GM19438 (cell line): Measurements from ENCODE around the gene CPAMD8.
A peak's percentile ranks its signal among the peaks of the same experiment; 100 is the strongest.

Experiments
- ATAC-seq: cut with Tn5 transposase; IDR thresholded peaks from one replicate; pipeline ENCODE4 v1.9.1; 2021; ENCODE audit warnings: low read depth; ENCODE audit not compliant: unreplicated experiment

Gene CPAMD8

DNA sequence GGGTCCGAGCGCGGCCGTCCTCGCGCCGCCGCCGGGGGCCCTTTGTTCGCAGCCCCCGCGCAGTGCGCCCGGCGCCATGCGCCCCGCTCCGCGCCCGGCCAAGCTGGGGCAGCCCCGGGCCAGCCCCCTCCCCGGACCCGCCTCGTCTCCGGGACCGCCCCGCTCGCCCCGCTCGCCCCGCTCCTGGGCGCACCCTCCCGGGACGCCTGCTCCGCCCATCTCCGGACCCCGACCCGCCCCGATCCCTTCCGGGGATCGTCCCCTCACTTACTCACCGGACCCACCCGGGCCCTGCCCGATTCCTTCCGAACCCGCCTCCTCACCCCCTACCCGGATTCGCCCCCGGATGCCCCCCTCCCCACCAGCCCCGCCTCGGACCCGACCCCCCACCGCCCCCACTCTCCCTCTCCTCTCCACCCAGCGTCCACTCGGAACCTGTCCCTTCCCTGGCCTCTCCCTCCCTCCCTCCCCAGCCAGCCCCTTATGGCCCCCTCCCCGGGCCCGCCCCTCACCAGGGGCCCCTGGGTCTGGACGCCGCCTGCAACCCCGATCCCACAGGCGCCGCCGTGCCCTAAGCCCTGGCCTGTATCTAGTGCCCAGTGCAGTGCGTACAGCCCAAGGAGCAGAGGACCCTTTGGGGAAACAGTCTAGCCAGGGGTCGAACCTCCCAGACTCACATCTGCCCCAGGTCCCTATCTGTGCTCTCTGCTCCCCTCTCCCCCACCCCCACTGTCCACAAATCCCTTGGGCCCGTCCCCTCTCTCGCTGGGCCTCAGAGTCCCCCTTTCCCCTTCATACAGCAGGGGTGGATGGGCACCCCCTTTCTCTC is at the start of gene CPAMD8:
Gene CPAMD8 (minus strand): TSS at position 105 of the 829 bp plus-strand sequence. CDS start 168 bp downstream, outside the sequence.
- no peak for ATAC-seq

DNA sequence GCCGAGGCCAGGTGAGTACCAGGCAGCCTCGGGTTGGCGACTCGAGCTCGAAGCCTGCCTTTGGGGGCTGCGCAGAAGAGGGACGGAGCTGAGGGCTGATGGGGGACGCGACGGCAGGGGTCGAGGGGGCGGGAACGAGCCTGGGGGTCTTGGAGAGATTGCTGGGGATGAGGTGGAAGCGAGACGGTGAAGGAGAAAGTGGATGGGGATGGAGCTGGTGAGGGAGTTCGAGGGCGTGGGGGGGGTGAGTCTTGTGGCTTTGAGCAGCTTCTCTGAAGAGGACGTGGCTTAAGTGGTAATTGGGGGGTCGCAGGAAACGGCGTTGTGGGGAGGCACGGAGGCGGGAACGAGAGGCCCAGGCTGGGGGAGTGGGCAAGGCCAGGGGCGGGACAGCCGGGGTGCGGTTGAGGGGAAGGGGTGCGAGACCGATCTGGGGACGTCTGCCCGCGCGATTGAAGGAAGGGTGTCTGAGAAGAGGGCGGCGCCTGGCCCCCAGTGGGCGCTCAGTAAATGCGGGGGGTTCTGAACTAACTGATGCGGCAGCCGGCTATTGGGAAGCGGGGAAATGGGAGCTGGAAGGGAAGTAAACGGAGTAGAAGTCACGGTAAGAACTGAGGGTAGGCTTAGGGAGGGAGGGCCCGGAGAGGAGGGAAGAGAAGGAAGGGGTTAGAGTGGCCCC is 49.4 kb upstream of the CPAMD8 start:
- ATAC-seq, result no peak

DNA sequence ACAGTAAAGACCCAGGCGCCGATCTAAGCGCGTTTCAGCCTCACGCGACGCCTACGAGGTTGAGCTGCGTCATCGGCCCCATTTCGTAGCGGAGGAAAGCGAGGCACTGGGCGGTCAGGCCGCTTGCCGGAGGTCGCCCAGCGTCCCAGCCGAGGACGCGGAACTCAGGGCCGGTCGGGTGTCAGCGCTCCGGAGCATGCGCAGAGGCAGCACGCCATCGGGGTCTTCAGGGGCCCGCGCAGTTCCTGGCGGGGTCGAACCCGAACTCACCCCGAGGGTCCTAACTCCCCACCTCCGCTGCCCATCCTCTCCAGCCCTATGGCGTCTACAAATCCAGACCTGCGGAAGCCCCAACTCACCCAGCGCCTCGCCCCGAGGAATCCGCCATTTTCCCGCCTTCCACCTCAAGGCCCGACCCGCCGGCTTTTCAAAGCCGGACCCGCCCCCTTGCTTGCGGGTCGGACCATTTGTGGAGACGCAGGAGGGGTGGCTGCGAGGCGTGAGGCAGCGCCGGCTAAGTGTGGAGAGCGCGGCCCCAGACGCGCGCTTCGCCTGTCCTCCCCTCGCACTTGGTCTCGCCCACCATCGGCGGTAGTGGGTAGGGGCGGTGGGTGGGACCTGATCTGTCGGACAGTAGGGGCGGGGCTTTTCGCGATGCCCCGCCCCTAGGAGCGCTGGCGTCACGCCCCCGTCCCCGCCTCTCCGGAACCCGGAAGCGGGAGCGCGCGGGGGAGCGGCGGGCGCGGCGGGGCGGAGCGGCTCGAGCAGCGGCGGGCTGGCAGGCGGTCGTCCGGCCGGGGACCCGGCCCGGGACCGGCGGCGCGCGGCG is 48.6 kb upstream of the CPAMD8 start, which contains the start of the genes HAUS8 and MYO9B:
Gene HAUS8 (minus strand): TSS at position 418 of the 829 bp plus-strand sequence. CDS start 30 bp downstream, at position 388.
Gene MYO9B (plus strand): TSS at position 743 of the 829 bp plus-strand sequence. CDS start 25,941 bp downstream, outside the sequence.
- ATAC-seq, result peak; percentile 68

DNA sequence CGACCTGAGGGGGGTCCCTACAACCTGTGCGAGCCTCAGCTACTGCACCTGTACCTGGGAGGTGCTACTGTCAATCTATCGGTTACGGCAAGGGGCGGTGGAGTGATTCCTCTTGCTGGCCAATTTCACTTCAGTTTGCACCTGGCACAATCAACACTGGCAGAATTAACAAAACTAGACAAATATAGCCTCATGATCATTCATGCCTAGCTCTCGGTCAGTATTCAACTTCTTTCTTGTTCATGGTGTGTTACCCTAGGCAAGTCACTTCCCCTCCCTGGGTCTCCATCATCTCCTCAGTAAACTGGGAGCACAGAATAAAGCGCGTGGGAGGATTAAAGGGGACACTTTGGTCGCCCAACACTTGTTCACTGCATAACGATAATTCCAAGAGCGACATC is 48.0 kb upstream of the CPAMD8 start:
- peak; percentile 2 for ATAC-seq

DNA sequence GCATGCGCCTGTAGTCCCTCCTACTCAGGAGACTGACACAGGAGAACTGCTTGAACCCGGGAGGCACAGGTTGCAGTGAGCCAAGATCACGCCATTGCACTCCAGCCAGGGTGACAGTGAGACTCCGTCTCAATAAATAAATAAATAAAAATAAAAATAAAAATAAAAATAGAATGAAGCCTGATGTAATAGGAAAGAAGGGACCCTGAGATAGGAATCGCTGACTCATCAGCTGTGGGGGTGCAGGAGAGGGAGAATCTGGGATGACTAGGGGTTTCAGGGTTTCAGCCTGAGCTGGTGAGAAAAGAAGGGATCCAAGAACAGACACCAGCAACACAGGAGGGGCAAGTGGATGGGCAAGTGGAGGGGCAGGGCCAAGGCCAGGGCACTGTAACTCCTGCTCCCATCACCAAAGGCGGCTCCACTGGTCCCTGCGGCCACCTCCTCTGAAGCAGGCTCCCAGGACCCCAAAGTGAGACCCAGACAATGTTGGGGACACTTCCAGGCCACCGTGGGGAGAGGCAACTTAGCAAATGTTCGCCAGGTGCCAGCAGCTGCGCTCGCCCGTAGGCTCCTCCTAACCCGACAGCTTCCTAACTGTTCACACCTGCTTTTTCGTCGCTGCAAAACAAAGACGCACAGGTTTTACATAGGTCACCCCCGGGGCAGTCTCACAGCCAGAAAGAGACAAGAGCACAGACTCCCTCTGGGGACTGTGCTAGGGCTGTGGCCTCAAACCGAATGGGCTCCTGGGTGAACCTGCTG is 47.4 kb upstream of the CPAMD8 start:
- no peak for ATAC-seq

DNA sequence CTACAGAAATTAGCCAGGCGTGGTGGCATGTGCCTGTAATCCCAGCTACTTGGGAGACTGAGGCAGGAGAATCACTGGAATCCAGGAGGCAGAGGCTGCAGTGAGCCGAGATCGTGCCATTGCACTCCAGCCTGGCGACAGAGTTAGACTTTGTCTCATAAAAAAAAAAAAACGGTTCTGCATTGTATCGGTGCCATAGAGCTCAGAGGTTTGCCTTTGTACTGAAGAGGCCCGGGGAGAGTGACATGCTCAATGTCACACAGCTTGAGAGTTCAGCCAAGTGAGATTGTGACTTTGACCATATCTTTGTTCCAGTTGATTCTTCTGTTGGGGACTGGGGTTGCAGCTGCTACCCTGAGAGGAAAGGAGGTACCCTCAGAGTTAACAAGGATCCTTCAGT is 44.3 kb upstream of the CPAMD8 start:
- no peak for ATAC-seq

DNA sequence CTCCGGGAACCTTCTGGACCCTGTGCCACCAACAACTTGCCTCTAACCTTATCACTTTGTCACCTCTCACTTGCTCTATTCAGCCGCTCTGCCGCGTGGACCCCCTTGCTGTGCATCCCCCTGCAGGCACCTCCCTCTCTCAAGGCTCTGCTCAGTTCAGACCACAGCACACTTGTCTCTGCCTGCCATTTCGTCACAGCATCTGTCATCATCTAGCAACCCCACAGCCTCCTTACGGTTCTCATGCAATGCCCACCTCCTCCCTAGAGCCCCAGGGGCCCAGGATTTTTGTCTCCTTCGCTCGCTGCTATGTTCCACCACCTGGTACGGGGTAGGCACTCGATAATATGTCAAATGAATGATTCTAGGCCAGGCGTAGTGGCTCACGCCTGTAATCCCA is 43.8 kb upstream of the CPAMD8 start:
- ATAC-seq, result no peak

DNA sequence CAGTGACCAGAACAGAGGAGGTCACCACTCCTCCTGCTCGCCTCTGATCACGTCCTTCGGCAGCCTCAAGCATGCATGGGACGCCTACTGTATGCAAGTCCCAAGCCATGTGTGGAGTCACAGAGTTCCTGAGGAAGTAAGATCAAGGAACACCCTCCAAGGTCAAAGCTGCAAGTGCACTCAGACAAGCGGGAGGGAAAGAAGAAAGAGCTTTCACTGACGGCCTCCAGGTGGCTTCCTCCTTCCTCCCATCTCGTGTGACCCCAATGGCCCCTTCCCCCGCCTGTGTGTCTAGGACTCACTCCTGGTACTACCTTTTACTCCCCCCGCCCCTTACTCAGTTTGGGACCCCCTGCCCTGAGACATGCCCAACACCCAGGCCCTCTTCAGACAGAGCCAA is 42.6 kb upstream of the CPAMD8 start:
- no peak for ATAC-seq

DNA sequence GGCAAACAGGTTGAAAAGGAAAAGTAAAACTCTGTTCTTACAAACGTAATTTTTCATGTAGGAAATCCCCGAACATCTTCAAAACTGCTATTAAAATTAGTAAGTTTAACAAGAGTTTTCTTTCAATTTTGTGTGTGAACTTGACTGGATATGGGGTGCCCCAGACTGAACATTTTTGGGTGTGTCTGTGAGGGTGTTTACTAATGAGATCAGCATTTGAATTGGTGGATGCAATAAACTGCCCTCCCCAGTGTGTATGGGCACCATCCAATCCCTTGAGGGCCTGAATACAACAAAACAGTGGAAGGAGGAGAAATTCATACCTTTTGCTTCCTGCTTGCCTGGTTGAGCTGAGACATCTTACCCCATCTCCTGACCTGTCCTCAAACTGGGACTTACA is 36.8 kb upstream of the CPAMD8 start:
- no peak for ATAC-seq

DNA sequence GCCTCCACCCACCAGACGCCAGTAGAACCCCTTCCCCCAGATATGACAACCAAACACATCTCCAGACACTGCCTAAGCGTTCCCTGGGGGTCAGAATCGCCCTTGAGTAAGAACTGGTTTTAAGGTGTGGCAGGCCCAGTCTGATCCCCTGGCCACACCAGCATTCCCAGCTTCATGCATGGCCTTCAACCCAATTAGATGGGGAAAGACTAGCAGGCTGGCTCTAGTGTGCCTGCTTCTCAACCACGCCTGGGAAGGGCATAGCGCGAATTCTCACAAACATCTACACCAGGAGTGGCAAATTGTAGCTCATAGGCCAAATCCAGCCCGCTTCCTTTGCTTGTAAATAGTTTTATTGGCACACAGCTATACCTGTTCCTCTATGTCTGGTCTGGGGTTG is 35.1 kb upstream of the CPAMD8 start:
- ATAC-seq, result no peak

DNA sequence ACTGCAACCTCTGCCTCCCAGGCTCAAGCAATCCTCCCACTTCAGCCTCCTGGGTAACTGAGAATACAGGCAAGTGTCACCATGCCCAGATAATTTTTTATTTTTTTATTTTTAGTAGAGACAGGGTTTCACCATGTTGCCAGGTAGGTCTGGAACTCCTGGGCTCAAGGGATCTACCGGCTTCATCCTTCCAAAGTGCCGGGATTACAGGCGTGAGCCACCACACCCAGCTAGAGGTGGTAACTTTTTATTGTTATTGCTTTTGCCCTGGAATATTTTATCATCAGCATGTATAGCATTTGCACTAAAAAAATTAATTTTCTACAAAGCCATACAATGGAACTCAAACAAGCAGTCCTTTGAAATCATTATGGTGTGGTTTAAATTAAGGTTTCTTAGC is 34.6 kb upstream of the CPAMD8 start:
- ATAC-seq, result no peak

DNA sequence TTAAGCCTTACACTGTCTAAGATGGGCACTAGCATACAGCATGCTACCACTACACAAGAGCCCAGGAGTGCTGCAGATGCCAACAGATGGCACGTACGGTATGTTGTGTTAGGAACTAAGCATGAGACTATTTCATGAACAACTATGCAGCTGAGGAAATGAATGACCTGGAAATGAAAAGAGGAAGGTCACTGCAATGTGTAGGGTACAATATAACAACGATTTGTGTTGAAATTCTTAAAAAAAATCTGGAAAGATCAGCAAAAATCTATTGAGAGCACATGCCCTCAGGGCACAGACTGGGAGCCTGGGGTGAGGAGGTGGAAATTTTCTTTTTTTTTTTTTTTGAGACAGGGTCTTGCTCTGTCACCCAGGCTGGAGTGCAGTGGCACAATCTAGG is 34.2 kb upstream of the CPAMD8 start:
- no peak for ATAC-seq

DNA sequence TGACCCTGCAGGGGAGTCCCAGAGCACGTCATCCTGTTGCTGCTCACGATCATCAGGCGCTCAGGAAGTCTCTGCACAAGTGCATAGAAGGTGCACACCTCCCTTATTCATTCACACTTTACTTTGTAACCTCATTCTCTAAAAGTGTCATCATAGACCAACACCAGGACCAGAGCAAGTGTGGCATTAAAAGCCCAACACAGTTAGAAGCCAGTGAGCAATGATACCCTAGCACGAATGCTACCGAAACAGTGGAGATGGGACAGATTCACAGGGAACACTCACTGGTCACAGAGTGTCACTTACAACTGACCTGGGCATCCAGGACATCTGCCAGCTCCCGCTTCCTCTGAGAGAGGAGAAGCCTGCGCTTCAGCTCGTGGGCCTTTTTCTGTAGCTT is 31.6 kb upstream of the CPAMD8 start:
- ATAC-seq, result no peak

DNA sequence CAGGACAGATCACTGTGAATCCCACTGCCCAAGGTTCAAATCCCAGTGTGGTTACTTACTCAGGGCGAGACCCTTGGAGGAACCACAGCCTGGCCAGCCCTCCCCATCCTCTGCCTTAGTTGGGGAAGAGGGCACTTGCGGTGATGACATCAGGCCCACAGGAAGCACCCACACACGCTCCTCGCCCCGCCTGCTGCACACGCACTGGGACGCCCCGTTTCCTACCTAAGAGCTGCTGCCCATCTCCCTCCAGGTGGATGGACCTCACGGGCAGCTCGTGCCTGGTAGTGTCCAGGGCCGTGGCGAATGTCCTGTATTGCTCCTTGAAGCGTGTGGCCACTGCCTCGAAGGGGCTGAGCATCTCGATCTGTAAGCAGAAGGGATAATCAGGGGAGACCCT is 29.0 kb upstream of the CPAMD8 start:
- no peak for ATAC-seq

DNA sequence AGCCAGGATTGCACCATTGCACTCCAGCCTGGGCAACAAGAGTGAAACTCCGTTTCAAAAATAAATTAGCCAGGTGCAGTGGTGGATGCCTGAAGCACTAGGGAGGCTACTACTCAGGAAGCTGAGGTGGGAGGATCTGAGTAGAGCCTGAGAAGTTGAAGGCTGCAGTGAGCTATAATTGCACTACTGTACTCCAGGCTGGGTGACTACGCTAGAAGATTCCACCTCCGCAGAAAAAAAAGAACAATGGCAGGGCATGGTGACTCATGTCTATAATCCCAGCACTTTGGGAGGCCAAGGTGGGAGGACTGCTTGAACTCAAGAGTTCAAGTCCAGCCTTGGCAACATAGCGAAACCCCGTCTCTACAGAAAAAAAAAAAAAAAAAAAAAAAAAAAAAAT is 28.1 kb upstream of the CPAMD8 start:
- ATAC-seq, result no peak

DNA sequence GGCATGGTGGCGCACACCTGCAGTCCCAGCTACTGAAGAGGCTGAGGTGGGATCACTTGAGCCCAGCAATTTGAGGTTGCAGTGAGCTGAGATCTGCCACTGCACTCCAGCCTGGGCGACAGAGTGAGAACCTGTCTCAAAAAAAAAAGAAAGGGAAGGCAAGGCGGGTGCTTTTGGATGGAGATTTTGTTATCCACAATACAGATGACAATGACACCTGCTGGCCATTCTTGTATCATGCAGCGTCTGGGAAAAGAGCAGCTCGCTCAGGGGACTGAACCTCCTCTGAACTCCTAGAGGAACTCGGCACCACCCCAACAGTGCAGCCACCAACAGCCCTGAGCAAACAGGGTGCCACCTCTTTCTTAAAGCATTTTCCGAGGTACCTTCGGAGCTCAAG is 25.8 kb upstream of the CPAMD8 start:
- ATAC-seq, result no peak

DNA sequence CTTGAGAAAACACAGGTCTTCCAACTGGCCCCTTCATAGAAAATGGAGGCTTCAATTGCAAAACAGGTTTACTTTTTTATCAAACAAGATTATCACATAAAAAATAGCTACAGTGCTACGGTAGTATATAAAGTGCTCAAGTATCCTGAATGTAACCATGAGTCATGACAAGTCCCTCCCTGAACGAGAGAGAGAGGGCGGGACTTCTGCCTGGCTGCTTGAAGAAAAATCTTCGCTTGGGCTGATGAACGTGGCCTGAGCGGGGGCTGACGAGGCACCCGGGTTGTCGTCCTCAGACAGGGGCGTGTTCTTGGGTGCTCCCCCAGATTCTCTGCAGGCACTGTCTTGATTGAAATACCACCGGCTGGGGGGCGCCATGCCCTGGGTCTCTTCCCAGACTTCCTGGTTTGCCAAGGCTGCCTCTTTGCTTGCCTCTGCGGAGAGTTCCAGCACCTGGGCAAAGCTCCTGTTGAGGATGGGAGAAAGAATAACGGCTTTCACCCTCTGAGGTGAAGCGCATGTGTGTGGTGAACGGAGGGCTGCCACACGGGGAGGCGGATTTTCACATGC is 23.2 kb upstream of the CPAMD8 start:
- no peak for ATAC-seq

DNA sequence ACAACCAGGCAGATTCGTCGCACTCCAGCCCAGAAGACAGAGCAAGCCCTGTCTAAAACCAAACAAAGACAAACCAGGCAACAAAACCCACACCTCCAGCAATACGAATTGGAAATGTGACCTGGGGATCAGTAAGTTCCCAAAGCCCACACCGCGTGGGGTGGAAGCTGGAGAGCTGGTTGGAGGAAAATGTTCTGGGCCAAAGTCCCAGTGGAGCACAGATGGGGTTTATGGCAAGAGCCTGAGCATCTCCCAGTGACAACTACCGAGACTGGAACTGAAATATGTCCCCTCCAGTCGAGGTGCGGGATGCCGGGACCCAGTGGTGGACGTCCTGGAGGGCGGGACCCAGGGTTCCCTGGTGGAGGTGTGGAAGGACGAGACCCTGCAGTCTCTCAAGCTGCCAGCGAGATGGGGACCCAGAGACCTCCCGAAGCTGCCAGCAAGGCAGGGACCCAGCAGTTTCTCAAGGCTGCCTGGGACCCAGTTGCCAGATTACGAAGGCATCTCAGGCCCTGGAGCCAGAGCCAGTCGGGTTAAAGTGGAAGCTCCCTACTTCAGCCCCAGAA is 22.4 kb upstream of the CPAMD8 start:
- ATAC-seq, result no peak

DNA sequence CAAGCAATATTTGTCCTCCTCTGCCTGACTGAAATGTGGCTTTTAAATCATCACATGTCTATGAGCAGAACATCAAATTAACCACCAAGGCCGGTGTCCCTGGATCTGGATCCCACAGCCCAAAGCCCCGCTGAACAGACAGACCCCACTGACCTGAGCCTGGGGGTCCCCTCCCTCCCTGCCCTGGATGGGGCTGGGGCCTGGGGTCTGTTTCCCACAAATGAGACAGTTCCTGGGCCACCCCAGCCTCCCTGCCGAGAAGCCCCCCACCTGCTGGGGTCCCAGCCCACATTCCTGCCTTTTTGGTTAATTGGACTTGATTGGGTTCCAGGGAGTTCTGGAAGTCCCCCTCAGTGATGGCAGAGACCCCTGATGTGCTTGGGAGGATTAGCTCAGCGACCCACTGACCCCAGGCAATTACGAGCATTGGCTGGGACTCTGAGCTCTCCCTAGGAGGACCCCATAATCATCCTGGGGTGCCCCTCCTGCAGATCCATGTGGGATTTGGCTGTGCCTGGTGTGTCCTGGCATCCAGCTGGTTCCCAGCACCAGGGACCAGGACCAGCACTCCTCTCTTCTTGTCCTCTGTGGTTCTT is 19.4 kb upstream of the CPAMD8 start:
- no peak for ATAC-seq
